GM18517 (cell line): ENCODE measurements around the gene RPE.

ENCODE experiments used
- ATAC-seq: cut with Tn5 transposase; IDR thresholded peaks from one replicate; pipeline ENCODE4 v1.9.1; 2021; ENCODE audit warnings: mild to moderate bottlenecking, moderate library complexity; ENCODE audit not compliant: unreplicated experiment

RPE gene

GRCh38 chr2:210000464-210001324, 1.7 kb upstream of the RPE start:
- no peak for ATAC-seq

- ATAC-seq, result no peak
Measured at GRCh38 chr2:210003359-210003758, 921 bp downstream of the RPE start.

DNA sequence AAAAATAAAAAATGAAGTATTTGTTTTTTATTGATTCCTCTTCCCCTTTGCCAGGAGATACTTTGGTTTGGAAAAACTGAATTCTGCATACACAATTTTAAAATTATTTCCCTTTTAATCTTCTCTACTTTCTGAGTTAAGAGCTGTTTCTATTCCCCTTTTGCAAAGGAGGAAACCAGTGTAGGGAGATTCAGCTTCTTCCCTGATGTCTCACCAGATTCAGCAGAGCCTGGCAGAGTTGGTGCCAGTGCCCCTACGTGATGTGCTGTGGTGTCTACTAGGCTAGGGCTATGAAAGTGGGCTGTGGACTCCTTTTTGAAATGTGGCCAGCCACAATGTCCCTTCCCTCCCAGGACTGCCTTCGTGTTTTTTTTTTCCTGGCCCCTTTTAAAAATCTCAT, 2.4 kb downstream of the RPE start:
- no peak for ATAC-seq

DNA sequence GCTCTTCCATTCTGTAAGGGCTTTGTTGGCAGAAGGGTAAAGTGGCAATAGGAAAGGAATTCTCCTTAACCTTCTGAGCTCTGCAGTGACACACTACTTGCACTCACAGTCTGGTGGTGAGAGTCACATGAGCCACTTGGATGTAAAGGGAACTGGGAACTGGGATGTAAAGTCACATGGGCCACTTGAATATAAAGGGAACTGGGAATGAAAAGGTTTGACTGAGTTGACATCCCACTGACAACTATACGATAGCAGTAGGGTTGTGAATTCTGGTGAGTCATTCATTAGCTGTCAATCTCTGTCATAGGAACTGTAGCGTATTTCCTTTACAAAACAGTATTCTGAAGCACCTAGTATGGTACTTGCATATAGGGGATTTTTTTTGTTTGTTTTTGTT, 5.5 kb downstream of the RPE start:
- ATAC-seq, result no peak

- no peak for ATAC-seq
Measured at GRCh38 chr2:210009126-210009525, 6.7 kb downstream of the RPE start.

DNA sequence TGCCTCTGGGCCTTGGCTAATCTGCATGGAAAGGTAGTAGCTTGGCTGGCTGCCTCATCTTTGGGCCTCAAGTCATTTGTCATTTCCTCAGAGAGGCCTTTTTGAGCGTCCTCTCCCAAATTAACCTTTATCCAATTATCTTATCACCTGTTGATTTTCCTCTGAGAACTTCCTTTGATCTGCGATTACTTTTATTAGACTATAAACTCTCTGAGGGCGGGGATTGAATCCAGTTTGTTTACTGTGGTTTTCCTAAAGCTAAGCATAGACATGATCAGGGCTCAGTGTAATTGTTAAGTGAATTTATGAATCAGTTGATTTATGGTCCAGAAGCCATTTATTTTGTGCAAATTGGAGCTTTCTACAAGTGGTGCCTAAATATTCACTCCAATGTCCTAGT, 7.5 kb downstream of the RPE start:
- no peak for ATAC-seq

DNA sequence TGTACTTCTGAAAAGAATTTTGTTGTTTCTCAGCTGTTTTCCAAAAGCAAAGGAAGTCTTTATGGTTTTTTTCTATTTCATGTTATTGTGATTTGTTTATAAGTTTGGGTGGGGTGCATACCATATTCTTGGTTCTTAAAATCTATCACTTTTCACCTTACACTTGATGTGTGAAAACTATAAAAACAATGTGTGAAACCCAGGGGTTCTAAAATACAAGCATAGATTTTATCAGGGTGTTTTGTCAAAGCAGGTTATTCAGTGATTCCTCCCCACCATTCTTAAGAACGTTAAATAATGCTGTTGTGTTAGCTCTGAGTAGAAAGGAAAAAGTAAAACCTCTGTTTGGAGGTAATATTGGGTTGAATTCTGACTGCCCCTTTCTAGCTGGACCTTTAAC, 17.7 kb downstream of the RPE start:
- no peak for ATAC-seq

DNA sequence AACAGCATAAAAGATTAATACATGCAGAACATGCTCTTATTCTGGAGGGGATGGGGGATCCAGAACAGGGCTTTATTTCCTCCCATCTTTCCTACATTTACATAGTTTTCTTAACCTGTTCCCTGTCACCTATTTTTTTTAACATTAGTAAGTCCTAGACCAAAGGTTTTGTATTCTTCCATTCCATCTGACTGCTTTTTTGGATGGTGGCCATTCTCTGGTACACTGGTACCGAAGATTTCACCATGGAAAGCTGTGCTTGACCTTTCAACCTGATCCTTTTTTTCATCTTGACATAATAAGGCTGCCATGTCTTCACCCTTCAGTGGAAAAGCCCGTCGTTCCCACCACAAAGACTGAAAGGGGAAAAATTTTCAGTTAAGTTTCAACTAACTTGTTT, 20.4 kb downstream of the RPE start:
- ATAC-seq, result no peak

- ATAC-seq, result no peak
Measured at GRCh38 chr2:210027608-210028007, 25.2 kb downstream of the RPE start.

GRCh38 chr2:210028178-210028577, 25.7 kb downstream of the RPE start:
- ATAC-seq, result no peak

DNA sequence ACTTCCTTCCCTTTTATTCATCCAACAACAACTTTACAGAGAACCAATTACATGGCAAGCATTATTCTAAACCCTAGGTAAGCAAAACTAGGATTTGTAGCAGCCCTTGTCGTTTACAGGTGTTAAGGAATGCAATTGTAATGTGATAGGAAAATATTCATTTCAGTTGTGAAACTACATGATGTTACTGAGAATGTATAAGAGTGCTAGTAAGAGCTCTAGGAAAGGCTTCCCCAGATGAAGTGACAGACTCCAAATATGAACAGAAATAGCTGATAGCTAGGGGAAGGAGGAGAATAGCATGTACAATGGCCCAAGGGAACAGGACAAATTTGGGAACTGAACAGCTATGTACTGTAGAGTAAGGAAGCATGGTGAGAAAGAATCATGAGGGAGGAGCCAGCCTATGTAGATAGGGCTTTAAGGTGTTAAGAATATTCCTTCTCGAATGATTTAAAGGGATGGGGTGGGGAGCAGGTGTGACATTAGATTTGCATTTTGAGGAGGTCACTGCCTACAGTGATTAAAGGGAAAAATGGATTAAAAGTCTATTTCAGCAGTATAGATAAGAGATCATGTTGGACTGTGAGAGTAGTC, 31.7 kb downstream of the RPE start:
- ATAC-seq, result no peak

DNA sequence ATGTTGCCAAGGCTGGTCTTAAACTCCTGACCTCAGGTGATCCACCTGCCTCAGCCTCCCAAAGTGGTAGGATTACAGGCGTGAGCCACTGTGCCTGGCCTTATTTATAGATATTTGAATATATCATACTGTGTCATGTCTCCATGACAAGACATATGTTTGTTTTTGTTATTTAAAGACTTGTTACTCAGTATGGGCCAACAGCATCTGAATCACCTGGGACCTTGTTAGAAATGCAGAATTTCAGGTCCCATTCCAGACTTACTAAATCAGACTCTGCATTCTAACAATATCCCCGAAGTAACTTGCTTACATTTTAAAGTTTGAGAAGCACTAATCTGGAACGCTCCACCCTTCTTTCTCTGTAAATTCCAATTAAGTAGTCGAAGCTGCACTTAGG, 33.2 kb downstream of the RPE start:
- ATAC-seq, result no peak

GRCh38 chr2:210038078-210038477, 35.6 kb downstream of the RPE start:
- ATAC-seq, result no peak

- no peak for ATAC-seq
Measured at GRCh38 chr2:210046851-210047500, 44.5 kb downstream of the RPE start.

DNA sequence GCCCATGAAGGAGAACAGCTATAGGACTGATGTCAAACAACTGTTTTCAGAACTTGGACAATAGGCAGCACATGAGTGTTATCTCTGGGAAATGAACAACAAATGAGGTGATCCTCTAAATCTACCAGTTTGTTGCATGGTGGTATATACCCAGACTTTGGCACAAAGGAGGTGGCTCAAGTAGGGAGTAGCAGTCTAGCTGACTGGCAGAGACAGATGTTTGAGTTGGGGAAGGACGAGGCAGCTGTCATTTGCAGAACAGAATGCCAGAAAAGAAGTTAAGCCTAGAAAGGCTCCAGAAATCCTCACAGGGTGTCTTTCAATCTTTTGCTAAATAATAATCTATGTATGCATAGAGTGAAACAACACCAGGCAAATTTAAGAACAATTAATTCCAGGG, 47.4 kb downstream of the RPE start:
- no peak for ATAC-seq

- ATAC-seq, result no peak
Measured at GRCh38 chr2:210050885-210051284, 48.4 kb downstream of the RPE start.

DNA sequence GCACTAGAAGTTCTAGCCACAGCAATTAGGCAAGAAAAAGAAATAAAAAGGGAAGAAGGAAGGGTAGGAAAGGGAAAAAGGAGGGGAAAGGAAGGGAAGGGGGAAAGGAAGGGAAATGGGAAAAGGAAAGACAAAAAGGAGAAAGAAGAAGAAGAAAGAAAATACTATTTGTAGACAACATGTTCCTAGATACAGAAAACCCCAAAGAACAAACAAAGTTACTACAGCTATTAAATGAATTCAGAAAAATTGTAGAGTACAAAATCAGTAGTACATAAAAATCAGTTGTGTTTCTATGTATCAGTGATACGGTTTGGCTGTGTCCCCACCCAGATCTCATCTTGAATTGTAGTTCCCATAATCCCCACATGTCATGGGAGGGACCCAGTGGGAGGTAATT, 52.3 kb downstream of the RPE start:
- ATAC-seq, result no peak

DNA sequence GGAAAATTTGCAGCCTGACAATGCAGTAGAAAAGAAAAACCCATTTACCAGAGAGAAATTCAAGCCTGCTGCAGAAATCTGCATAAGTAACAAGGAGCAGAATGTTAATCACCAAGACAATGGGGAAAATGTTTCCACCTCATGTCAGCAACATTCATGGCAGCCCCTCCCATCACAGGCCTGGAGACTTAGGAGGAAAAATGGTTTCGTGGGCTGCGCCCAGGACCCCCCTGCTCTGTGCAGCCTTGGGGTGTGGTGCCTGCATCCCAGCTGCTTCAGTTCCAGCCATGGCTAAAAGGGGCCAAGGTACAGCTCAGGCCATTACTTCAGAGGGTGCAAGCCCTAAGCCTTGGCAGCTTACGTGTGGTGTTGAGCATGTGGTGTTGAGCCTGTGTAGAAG, 53.4 kb downstream of the RPE start:
- no peak for ATAC-seq

DNA sequence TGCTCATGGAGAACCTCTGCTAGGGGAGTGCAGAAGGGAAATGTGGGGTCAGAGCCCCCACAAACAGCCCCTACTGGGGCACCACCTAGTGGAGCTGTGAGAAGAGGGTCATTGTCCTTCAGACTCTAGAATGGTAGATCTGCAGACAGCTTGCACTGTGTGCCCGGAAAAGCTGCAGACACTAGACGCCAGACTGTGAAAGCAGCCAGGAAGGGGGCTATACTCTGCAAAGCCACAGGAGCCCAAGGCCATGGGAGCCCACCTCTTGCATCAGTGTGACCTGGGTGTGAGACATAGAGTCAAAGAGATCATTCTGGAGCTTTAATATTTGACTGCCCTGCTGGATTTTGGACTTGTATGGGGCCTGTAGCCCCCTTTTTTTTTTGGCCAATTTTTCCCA, 60.9 kb downstream of the RPE start:
- no peak for ATAC-seq
